Thyroid gland (tissue), 4 donors: ENCODE results near the gene COL4A1. TPM values are rescaled to one million over a fixed set of nuclear protein-coding genes. Genes with fewer than 3 reads are reported as not detected.

Source experiments
- DNase-seq, 2 donors: peaks; one replicate each; pipeline ENCODE4 v3.0.0-alpha.2; 2019
- H3K27ac ChIP-seq, 3 donors: fragments of 200-600 bp; sonication (generic); 1 replicate in 2 of 3; 2 replicates in 1 of 3; pipeline ENCODE4 v1.5.1; 2016 to 2019; ENCODE audit warnings: mild to moderate bottlenecking in 1 of 3, moderate library complexity in 1 of 3
- H3K27me3 ChIP-seq: fragments of 200-600 bp; sonication (generic); one replicate; pipeline ENCODE4 v1.5.1; 2019
- H3K36me3 ChIP-seq, 2 donors: fragments of 200-600 bp; sonication (generic); one replicate each; pipeline ENCODE4 v1.5.1; 2016 to 2019
- H3K4me1 ChIP-seq, 2 donors: fragments of 200-600 bp; sonication (generic); one replicate each; pipeline ENCODE4 v1.5.1; 2017 to 2019
- H3K4me3 ChIP-seq, 3 donors: fragments of 200-600 bp; sonication (generic); replicated peaks in 1 of 3; 1 replicate in 2 of 3; 2 replicates in 1 of 3; pipeline ENCODE4 v1.5.1; 2016; ENCODE audit warnings: mild to moderate bottlenecking in 1 of 3
- H3K9me3 ChIP-seq: fragments of 200-600 bp; sonication (generic); one replicate; pipeline ENCODE4 v1.5.1; 2017
- POLR2A ChIP-seq, 2 donors: fragments of 450-650 bp; IDR thresholded peaks; one replicate each; pipeline ENCODE4 v1.6.1; 2017; ENCODE audit warnings: antibody characterized with exemption in 2 of 2, mild to moderate bottlenecking in 2 of 2, moderate library complexity in 1 of 2
- WGBS, 2 donors: methylation state at CpG; one replicate each; pipeline ENCODE4 v1.1.5; 2017; 5-methylcytosine and 5-hydroxymethylcytosine counted together
- intact Hi-C: fragments of 100-400 bp; cut with DNase I; formaldehyde crosslinking; loops from one replicate; pipeline ENCODE4 v1.15.1; 2023
- total RNA-seq, 4 donors: library from RNA; depleted of rRNA; stranded (reverse); fragments of >200 nt; gene quantifications; one replicate each; pipeline ENCODE4 v1.2.3, GENCODE V29; 2016
- TF ChIP-seq, protein P1 (sequence below), 6 experiments: fragments of 200-600 bp in 3 of 6; fragments of 450-650 bp in 3 of 6; sonication (generic) in 3 of 6; IDR thresholded peaks; one replicate each; pipeline ENCODE4 v1.5.1; 2016 to 2019; ENCODE audit warnings: antibody characterized with exemption in 6 of 6, mild to moderate bottlenecking in 2 of 6, inconsistent platforms in 1 of 6, moderate library complexity in 1 of 6

Gene COL4A1
- total RNA-seq, 4 donors from 2014 or later: 71.3 to 161 (median 112) TPM

DNA sequence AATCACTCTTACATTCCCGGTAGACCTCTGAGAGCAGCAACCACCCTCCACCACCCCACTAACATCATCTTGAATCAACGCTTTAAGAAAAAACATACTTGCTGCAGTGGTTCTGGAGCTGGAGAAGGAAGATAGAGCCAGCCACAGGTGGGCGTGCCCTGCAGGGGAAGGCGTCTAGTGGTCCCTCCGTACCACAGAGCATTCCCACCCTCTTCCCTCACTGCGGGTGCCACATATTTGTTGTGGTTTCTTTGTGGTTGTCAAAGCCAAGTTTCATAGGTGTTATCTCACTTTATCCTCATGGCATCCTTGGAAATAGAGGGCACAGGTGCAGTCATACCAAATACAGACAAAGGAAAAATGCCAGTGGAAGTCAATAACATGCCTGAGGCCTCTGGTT is 22.3 kb upstream of the COL4A1 start:
- Histone ChIP-seq H3K4me1 (peaks cover 67 to 84% of the 10 kb centered on the region in 2 donors), H3K27ac (peak overlapping the region; percentile 70 to 92 (median 90)), H3K27me3 (no peaks in the 10 kb centered on the region), H3K4me3 (no peak overlapping the region), H3K36me3 (no peaks in the 10 kb centered on the region), H3K9me3 (no peaks in the 10 kb centered on the region)
- TF ChIP-seq, protein P1, sequence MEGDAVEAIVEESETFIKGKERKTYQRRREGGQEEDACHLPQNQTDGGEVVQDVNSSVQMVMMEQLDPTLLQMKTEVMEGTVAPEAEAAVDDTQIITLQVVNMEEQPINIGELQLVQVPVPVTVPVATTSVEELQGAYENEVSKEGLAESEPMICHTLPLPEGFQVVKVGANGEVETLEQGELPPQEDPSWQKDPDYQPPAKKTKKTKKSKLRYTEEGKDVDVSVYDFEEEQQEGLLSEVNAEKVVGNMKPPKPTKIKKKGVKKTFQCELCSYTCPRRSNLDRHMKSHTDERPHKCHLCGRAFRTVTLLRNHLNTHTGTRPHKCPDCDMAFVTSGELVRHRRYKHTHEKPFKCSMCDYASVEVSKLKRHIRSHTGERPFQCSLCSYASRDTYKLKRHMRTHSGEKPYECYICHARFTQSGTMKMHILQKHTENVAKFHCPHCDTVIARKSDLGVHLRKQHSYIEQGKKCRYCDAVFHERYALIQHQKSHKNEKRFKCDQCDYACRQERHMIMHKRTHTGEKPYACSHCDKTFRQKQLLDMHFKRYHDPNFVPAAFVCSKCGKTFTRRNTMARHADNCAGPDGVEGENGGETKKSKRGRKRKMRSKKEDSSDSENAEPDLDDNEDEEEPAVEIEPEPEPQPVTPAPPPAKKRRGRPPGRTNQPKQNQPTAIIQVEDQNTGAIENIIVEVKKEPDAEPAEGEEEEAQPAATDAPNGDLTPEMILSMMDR (IDR thresholded peaks at IDR 0.05): no peak
- no peak for TF ChIP-seq POLR2A (IDR thresholded peaks at IDR 0.05)
- no peak for DNase-seq
- intact Hi-C loops: no loop called here
- WGBS, 2 donors: 90 to 95% methylated on average over 6 of the region's 6 CpGs

DNA sequence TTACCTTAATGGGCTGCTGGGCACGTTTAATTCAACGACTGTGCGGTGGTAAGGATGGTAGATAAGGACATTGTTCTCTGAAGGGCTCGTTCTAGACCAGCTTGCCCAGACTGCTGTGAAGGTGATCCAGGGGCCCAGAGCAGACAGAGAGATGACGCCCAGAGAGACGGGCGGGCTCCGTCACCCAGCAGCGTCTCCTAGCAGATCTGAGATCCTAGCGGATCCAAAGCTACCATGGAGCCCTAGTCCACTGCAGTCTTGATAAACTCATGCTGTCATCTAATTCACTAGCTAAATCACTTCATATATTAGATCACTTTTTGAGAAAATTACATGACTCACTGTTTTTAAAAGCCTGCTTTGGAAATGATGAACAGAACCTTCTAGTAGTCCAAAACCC is 21.6 kb upstream of the COL4A1 start:
- no peaks in the 10 kb centered on the region for H3K27me3 ChIP-seq
- peak in 1 of 2 donors; percentile 1 for DNase-seq
- TF ChIP-seq POLR2A (IDR thresholded peaks at IDR 0.05): no peak
- TF ChIP-seq, protein P1 (IDR thresholded peaks at IDR 0.05): no peak
- WGBS, 2 donors: 85 to 90% methylated on average over 10 of the region's 10 CpGs
- intact Hi-C loops: no loop called here
- peak overlapping the region in 2 of 3 donors; percentile 20 to 83 for H3K27ac ChIP-seq
- no peak overlapping the region for H3K4me3 ChIP-seq
- no peaks in the 10 kb centered on the region for H3K9me3 ChIP-seq
- no peaks in the 10 kb centered on the region for H3K36me3 ChIP-seq
- H3K4me1 ChIP-seq: peaks cover 74 to 91% of the 10 kb centered on the region in 2 donors

DNA sequence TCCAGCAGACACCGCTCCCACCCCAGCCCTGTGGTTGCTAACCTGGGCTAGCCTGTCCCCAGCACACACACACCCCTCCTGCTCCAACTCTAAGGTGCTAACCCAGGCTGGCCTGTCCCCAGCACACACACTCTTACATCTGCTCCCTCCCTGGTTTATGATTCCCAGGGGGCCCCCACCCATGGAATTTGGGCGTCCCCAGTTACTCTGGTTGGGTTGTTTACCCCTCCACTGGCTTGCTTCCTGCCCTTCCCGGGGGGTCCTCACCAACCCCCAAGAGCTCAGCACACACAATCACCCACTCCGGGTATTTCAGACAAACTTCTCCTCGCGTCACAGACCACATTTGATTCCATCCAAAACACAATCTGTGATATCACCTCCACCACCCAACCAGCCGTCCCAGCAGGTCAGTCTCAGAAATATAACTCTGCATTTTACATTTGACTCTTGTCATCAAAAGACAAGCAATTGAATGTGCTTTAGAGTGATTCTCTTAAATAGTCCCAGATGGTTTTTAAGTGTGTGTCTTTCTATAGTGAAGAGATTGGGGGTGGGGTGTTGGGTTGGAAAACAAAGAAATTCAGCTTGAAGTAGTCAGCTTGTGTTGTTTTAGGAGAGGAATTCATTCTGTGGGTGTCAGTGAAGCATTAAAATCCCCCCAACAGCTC is 20.2 kb upstream of the COL4A1 start:
- Histone ChIP-seq H3K4me3 (no peak overlapping the region), H3K4me1 (peaks cover 83 to 97% of the 10 kb centered on the region in 2 donors), H3K36me3 (no peaks in the 10 kb centered on the region), H3K9me3 (no peaks in the 10 kb centered on the region), H3K27me3 (no peaks in the 10 kb centered on the region), H3K27ac (peak overlapping the region; percentile 37 to 84 (median 83))
- peak; percentile 56 to 59 for DNase-seq
- intact Hi-C loops: no loop called here
- 28 to 47% methylated on average over 7 of the region's 7 CpGs for whole genome bisulfite sequencing, 2 donors
- TF ChIP-seq, protein P1 (IDR thresholded peaks at IDR 0.05): no peak
- TF ChIP-seq POLR2A (IDR thresholded peaks at IDR 0.05): peak in 1 of 2 donors; percentile 21

DNA sequence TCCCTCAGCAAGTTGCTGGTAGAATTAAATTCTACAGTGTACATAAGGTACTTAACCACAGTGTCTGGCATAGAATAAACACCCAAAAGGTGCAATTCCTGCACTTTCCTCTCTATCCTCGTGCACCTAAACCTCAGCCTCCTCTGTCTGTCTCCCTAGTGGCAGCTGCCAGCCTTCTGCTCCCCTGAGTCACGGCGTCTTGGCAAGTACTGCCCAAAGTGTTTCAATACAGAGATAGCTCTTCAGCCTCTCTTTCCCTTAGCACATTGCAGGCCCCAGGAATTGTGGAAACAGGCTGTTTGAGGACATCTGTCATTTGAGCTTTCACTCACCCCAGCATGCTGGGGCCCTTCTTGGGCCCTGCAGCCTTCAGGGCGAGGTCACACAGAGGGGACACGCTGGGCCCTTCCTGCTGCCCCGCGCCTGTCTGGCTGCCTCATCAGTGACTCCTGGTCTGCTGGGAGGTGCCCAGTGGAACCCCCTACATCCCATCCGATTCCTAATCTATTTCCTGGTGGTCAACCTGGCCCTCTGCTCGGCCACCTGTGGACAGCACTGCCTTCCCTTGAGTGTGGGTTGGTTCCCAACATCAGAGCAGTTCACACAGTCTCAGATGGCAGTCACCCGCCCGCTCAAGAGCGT is 19.4 kb upstream of the COL4A1 start:
- Histone ChIP-seq H3K4me3 (no peak overlapping the region), H3K36me3 (no peaks in the 10 kb centered on the region), H3K27me3 (no peaks in the 10 kb centered on the region), H3K4me1 (peaks cover 83 to 97% of the 10 kb centered on the region in 2 donors), H3K9me3 (no peaks in the 10 kb centered on the region), H3K27ac (peak overlapping the region; percentile 37 to 84 (median 83))
- peak in 1 of 2 donors; percentile 61 for DNase-seq
- TF ChIP-seq POLR2A (IDR thresholded peaks at IDR 0.05): no peak
- TF ChIP-seq, protein P1 (IDR thresholded peaks at IDR 0.05): no peak
- intact Hi-C loops: no loop called here
- 66% methylated on average over 11 to 12 of the region's 12 CpGs for WGBS, 2 donors
